Measurements from ENCODE around the gene USP37.

GRCh38 chr2:218546012-218546411, 22.1 kb downstream of the USP37 start:
- no peak for TF ChIP-seq CTCF (IDR thresholded peaks at IDR 0.05)
- no peak for TF ChIP-seq EP300 (IDR thresholded peaks at IDR 0.05)

Measured in ovary (tissue), 3 donors.